HG02798 (cell line): ENCODE measurements around the gene DYRK4.

Experiments
- ATAC-seq: cut with Tn5 transposase; IDR thresholded peaks from one replicate; pipeline ENCODE4 v1.9.1; 2021; ENCODE audit warnings: mild to moderate bottlenecking; ENCODE audit not compliant: unreplicated experiment, poor library complexity

DYRK4 gene

DNA sequence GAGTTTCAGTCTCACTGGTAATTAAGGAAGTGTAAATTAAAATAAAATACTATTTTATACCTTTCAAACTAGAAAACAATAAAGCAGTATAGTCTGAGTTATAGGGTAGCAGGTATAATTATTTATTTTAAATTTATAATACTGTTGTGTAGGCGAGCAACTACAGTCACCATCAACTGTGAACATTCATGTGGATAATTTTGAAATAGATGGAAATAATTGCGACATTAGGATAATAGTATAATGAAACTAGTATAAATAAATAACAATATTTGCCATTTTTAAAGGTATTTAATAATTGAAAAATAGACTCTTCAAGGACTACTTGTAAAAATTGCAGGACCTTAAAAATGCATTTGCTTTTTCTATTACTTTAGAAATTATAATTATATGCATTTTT is 3.8 kb upstream of the DYRK4 start:
- no peak for ATAC-seq

- no peak for ATAC-seq
These were observed 1.3 kb downstream of the DYRK4 start for GRCh38 chr12:4563336-4563735.

- ATAC-seq, result peak; percentile 49
These were observed 2.8 kb downstream of the DYRK4 start for GRCh38 chr12:4564818-4565217.

DNA sequence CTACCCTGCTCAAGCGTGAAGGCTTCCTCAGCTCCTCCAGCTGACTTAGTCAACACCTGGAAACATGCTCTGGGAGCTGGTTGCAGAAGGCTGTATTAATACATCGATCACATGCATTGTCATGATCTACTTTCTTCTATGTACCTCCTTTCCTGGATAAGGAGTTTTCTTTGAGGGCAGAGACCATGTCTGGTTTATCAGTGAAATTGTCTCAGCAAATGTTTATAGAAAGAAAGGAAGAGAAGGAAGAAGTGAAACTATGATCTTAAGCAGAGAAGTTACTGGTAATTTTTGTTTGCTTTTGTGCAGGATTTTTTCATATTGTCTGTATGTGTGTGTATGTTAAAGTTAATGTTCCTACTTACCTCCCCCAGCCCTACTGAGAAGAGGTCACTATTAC is 4.5 kb downstream of the DYRK4 start:
- no peak for ATAC-seq

GRCh38 chr12:4567073-4567881 is 5.3 kb downstream of the DYRK4 start:
- peak; percentile 43 for ATAC-seq

DNA sequence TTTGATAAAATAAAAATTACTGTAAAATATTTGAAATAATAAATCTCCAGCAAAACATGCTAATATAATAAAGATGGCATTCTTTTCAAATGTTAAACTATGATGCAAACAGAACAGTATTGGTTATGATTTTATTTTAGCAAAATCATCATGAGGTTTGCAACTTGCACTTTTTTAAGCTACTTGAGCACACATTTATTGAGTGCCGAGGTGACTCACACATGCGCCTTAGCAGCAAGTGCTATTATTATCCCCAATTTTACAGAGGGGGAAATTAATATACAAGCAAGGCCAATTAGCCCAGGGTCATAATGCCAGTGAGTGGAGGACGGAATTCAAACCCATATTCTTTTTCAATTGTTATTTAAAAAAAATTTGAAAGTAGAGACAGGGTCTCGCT is 7.3 kb downstream of the DYRK4 start:
- no peak for ATAC-seq

GRCh38 chr12:4572680-4573079 is 10.7 kb downstream of the DYRK4 start:
- no peak for ATAC-seq

GRCh38 chr12:4579305-4580102 is 17.5 kb downstream of the DYRK4 start:
- ATAC-seq, result no peak

DNA sequence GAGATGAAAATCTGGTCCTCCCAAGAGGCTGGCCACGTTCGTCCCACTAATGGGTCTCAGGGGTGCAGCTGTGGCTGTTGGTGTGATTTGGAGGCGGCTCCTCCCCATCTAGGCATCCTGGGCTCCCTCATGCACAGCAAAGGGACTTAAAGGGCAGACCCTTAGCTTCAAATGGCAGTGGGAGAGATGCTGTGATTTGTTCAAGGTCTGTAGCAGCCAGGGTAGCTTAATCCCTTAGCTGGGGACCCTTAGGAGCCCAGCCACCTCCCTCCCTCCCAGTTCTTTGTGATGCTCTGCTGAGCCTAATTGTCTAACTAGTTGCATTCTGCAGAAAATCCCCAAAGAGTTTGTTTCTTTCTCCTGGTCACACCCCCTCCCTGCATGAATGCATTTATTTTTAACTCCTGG is 18.3 kb downstream of the DYRK4 start:
- no peak for ATAC-seq

- no peak for ATAC-seq
These were observed 22.3 kb downstream of the DYRK4 start for GRCh38 chr12:4584281-4584680.

GRCh38 chr12:4584896-4585295 is 22.9 kb downstream of the DYRK4 start:
- no peak for ATAC-seq

- ATAC-seq, result no peak
These were observed 24.5 kb downstream of the DYRK4 start for GRCh38 chr12:4586500-4586899.

GRCh38 chr12:4587108-4587507 is 25.1 kb downstream of the DYRK4 start:
- ATAC-seq, result no peak

DNA sequence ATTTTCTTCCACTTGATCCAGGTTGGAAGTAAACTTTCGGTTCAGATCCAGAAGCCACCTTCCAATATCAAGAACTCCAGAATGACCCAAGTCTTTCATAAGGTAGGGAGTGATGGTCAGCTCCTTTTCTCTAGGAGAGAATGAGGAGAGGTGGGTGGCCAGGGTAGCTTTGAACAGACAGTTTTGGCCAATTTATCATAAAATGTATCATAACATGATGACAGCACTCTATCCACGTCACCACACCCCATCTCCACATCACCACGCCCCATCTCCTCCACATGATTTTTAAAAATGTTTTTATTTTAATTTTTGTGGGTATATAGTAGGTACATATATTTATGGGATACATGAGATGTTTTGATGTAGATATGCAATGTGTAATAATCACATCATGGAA is 26.9 kb downstream of the DYRK4 start:
- no peak for ATAC-seq

DNA sequence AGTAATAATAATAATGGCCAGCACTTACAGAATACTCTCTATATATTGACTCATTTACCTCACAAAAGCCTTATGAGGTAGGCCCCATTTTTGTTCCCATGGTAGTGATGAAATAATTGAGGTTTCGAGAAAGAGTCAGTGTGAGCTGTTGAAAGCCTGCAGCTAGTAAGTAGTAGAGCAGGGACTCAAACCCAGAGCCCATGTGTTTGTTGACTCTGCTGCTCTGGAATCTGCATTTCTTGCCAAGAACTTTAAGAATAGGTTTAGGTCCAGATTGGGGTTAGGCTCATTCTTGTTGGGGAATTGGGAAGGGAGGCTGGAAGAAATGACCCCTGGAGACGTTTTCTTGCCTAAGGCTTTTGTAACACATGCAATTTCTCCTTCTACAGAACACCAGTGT is 27.9 kb downstream of the DYRK4 start:
- no peak for ATAC-seq

GRCh38 chr12:4591180-4591687 is 29.2 kb downstream of the DYRK4 start:
- ATAC-seq, result no peak

DNA sequence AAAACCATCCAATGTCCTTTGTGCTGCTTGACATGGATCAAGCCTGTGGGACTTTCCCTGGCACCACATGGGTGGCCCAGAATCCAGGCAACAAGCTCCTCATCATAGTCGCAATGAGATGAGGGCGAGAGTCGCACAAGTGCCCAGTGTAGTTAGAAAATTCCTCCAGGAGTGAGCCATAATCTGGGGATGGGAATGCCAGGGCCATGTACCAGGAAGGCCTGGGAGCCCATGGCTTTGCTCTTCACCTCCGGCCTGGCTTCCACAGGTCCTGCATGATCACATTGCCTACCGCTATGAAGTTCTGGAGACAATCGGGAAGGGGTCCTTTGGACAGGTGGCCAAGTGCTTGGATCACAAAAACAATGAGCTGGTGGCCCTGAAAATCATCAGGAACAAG is 33.9 kb downstream of the DYRK4 start:
- ATAC-seq, result no peak

DNA sequence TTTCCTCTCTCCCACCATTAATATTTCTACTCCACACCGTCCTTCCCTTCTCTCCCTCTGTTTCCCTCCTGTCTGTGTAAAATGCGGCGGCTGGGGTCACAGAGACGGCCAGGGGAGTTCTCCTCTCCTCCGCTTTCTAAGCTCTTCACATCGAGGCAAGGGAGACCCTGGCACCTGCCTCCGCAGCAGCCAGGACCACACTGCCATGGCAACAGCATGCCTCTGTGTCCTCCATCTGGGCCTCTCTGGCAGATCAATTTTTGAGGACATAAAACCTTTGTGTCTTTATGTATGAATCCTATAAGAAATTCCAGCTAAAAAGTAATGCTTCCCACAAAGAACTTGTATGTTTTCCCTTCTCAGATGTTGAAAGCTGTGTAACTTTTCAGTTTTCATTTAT is 41.4 kb downstream of the DYRK4 start:
- no peak for ATAC-seq

- ATAC-seq, result no peak
These were observed 41.9 kb downstream of the DYRK4 start for GRCh38 chr12:4603946-4604345.

DNA sequence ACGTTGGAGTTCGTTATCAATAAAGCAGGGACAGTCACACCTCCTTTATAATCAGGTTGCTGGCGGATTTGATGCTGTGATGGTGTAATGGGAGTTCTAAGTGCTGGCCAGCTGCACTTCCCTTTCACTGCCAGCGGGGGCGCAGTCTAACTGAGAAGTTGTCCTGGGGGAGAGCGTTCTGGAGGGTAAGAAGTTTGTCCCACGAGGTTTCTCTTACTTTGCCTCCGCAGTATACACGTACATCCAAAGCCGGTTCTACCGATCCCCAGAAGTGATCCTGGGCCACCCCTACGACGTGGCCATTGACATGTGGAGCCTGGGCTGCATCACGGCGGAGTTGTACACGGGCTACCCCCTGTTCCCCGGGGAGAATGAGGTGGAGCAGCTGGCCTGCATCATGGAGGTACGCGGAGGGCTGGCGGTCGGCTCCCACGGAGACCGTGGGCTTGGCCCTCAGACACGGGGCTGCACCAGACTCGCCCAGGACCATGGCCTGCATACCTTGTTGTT is 42.7 kb downstream of the DYRK4 start:
- peak; percentile 96 for ATAC-seq

GRCh38 chr12:4607056-4607455 is 45.0 kb downstream of the DYRK4 start:
- no peak for ATAC-seq
